ENCODE measurements around the gene TMEM220.

Gene TMEM220

GRCh38 chr17:10729334-10730193 lies at the start of gene TMEM220:
TSS of gene TMEM220 (minus strand) at chr17:10730023. CDS start at chr17:10729851, 172 bp downstream.
- DNase-seq: peak; percentile 26

GRCh38 chr17:10779609-10780008 lies 49.8 kb upstream of the TMEM220 start:
- no peak for DNase-seq

- no peak for DNase-seq
Measured at GRCh38 chr17:10777890-10778289, 48.1 kb upstream of the TMEM220 start.

DNA sequence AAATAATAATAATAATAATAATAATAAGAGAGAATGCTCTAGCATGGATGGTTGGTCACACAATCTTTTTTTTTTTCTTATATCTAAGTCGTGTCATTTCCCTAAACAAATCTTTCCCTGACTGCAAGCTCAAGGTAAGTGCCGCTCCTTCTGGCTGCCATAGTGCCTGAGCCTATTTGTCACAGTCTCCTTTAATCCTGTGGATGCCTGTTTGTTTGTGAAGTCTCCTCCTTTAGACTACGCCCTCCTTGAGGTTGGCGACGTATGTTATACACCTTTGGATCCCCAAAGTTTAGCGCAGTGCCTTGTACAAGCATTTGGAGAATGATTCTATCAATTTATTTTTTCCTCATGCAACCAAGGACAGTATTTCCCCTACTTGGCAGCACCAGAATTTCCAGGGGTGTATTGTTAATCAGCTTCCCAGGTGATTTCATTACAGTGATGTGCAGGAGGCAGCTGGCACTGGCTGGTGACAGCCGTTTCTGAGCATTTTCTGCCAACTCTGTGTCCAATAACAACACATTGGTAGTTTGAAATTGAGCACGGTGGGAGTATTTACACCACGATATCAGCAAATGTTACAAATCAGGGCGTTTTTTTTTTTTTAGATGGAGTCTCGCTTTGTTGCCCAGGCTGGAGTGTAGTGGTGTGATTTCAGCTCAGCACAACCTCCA lies 47.4 kb upstream of the TMEM220 start:
- no peak for DNase-seq

- no peak for DNase-seq
Measured at GRCh38 chr17:10776381-10776780, 46.6 kb upstream of the TMEM220 start.

GRCh38 chr17:10775740-10776356 lies 46.0 kb upstream of the TMEM220 start:
- no peak for DNase-seq

DNA sequence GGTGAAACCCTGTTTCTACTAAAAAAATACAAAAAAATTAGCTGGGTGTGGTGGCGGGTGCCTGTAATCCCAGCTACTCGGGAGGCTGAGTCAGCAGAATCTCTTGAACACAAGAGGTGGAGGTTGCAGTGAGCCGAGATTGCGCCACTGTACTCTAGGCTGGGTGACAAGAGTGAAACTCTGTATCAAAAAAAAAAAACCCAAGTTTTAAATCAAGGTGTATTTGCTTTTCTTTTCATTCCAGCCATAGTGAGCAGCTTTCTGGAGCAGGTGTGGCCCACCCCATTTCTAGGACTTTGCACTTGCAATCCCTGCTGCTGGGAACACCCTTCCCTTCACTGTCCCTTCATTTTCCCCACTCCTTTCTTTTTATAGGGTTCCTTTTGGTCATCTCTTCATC lies 45.2 kb upstream of the TMEM220 start:
- no peak for DNase-seq

DNA sequence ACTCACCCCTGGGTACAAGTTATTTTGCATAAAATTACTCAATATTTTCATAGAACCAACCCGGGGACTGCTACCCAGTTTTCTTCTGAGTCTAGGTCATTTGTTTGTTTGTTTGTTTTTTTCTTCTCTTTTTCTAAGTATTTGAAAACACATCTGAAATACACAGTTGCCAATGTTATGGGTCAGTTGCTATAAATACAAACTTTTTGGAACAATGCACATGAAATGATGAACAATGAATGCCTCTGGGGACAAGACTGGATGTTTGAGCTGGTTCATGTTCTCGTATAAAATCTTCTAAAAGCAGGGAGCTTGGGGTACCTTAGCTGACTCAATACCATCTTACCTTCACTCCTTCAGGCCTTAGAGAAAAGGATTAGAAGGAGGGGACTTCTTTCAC lies 43.6 kb upstream of the TMEM220 start:
- no peak for DNase-seq

DNA sequence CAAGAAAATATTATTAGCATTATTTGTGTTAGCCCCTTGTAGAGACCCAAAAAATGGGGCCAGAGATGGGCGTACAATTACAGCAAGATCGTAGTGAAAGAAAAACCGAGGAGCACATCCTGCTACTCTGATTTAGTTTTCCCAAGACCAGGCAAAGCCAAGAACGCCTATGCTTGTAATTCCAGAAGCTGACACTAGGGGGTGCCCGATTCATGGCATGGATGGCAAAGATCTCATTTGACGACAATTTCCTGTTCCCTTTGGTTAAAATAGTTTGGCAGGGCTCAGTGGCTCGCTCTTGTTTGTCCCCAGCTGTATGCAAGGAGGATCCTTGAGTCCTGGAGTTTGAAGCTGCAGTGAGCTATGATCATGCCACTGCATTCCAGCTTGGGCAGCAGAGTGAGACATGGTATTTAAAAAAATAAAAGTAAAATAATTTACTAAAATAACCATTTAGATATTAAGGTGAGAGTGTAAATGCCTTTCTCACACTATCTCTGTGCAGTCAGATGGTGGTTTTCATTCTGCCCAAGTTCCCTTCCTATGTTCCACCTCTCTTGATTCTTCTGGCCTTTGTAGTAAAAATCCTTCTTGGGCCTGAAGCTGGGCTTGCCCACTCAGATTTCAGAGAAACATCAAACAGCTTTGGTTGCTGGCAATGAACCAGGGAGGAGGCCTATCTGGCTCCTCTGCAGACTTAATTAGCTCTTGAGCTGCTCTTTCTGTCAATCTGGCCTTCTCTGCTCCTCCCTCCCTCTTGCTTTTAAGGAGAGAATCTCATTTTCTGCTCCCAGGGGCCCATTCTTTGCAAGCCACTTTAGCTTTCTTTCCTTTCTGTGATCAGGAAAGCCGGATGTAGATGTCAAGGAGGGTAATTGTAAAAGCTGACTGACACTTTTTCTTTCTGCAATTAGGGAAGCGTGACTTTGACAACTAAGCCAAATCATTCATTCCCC lies 42.9 kb upstream of the TMEM220 start:
- DNase-seq: peak; percentile 40

GRCh38 chr17:10771148-10771547 lies 41.3 kb upstream of the TMEM220 start:
- no peak for DNase-seq

DNA sequence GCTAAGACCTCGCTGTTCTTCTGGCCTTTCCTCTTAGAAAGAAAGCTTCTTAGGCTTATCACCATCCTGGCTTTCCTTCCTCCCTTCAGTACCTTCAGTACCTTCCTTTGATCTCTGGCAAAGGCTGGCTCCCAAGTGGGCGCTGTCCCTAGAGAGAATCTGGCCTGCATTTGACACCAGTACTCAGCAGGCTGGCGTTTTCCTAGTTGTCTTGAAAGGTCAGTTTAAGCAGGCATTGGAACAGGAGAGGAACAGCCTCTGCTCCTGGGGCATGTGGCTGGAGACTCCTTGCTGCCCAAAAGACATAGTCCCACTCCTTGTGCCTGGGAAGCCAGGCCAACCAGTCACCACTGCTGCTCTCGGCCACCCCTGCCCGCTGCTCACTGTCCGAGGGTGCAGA lies 40.0 kb upstream of the TMEM220 start:
- no peak for DNase-seq

GRCh38 chr17:10768750-10769251 lies 39.0 kb upstream of the TMEM220 start:
- no peak for DNase-seq

- no peak for DNase-seq
Measured at GRCh38 chr17:10767232-10767631, 37.4 kb upstream of the TMEM220 start.

DNA sequence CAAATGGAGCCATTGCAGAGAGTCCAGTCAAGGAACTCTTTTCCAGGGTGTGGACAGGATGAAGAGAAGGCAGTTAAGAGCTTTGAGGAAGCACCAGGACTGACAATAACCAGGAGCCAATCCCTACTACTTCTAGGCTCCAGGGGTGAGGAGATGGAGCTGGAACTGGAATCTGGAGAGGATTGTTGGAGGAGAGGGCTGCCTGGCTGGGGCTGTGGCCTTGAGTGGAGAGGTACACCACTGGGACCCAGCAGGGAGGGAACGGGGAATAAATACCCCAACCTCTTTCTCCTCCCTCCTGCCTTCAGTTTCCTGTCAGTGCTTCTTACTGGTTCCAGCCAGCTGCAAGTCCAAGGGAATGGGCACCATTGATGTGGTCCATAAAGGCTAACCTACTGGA lies 32.2 kb upstream of the TMEM220 start:
- DNase-seq: no peak

- DNase-seq: no peak
Measured at GRCh38 chr17:10761281-10761680, 31.5 kb upstream of the TMEM220 start.

GRCh38 chr17:10758062-10758461 lies 28.2 kb upstream of the TMEM220 start:
- no peak for DNase-seq

- DNase-seq: no peak
Measured at GRCh38 chr17:10757647-10758046, 27.8 kb upstream of the TMEM220 start.

DNA sequence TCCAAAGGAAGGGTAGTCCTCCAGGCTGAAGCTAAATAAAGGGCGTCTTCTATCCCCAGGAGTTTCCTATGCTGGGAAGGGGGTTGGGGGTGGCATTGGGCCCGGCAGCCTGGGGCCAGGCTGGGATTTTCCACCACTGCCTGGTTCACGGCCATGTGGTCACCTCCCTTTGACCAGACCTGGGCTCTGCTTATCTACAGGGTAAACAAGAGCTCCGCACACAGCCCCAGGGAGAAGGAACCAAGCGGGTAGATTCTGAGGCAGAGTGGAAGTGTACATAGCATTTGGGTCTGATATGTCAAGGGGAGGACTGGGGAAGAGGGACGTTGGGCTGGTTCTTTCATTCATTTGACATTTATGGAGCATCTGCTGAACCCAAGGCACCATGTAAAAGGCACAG lies 27.2 kb upstream of the TMEM220 start:
- DNase-seq: no peak

GRCh38 chr17:10756619-10757018 lies 26.8 kb upstream of the TMEM220 start:
- no peak for DNase-seq

DNA sequence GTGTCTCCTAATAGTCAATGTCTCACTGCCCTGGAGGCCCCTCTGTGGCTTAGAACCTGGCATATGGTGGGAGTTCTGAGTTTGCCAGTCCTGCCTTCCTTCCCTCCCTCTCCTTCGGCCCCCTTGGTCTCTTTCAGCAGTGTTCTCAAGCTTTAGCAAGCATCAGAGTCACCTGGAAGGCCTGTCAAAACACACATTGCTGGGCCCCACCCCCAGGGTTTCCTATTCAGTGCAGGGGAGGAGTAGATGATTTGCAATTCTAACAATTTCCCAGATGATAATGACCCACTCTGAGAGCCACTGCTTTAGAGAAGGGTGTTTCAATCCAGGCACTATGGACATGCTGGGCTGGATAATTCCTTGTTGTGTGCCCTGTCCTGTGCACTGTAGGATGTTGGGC lies 26.4 kb upstream of the TMEM220 start:
- DNase-seq: no peak

GRCh38 chr17:10755592-10756127 lies 25.8 kb upstream of the TMEM220 start:
- no peak for DNase-seq
